Right atrium auricular region (tissue), 2 donors: ENCODE measurements around the gene PGBD1. TPM values are rescaled to one million over a fixed set of nuclear protein-coding genes. Genes with fewer than 3 reads are reported as not detected.
"Not testable (repeated sequence)": the region's sequence is repeated elsewhere in the genome, so short reads cannot be mapped to it uniquely, and the experiment has no call there.

Source experiments
- DNase-seq: peaks from one replicate; pipeline ENCODE4 v3.0.0-alpha.2; 2019; ENCODE audit warnings: low spot score
- H3K27ac ChIP-seq, 2 donors: fragments of 200-600 bp; sonication (generic); 1 replicate in 1 of 2; 2 replicates in 1 of 2; pipeline ENCODE4 v1.5.1; 2016 to 2019
- H3K27me3 ChIP-seq, 2 donors: fragments of 200-600 bp; sonication (generic); one replicate each; pipeline versions ENCODE4 v1.5.1 to v1.6.0; 2017 to 2019
- H3K36me3 ChIP-seq: fragments of 200-600 bp; sonication (generic); one replicate; pipeline ENCODE4 v1.5.1; 2016
- H3K4me1 ChIP-seq, 2 donors: fragments of 200-600 bp; sonication (generic); one replicate each; pipeline versions ENCODE4 v1.5.1 to v1.6.0; 2017 to 2019
- H3K4me3 ChIP-seq, 2 donors: fragments of 200-600 bp; sonication (generic); 1 replicate in 1 of 2; 2 replicates in 1 of 2; pipeline ENCODE4 v1.5.1; 2017 to 2019; ENCODE audit warnings: mild to moderate bottlenecking in 1 of 2, moderate library complexity in 1 of 2
- H3K9me3 ChIP-seq, 2 donors: fragments of 200-600 bp; sonication (generic); one replicate each; pipeline ENCODE4 v1.5.1; 2019
- CTCF ChIP-seq, 2 donors: fragments of 200-600 bp; sonication (generic); IDR thresholded peaks; one replicate each; pipeline ENCODE4 v1.5.1; 2019; ENCODE audit warnings: antibody characterized with exemption in 2 of 2
- total RNA-seq, 2 donors: library from RNA; depleted of rRNA; stranded (reverse); fragments of >200 nt; gene quantifications; one replicate each; pipeline ENCODE4 v1.1.0, GENCODE V29; 2016

The PGBD1 gene
- total RNA-seq, 2 donors from 2014 or later: 1.8 to 4.1 TPM

- DNase-seq: no peak
- H3K36me3 ChIP-seq: no peaks in the 10 kb centered on the region
- H3K27ac ChIP-seq: no peak overlapping the region
- TF ChIP-seq CTCF (IDR thresholded peaks at IDR 0.05): no peak
- no peaks in the 10 kb centered on the region for H3K4me1 ChIP-seq
- H3K4me3 ChIP-seq: no peak overlapping the region
- peaks cover 0 to 3% of the 10 kb centered on the region in 2 donors for H3K9me3 ChIP-seq
- no peaks in the 10 kb centered on the region for H3K27me3 ChIP-seq
Measured at GRCh38 chr6:28315628-28316027, 34.3 kb downstream of the PGBD1 start.

GRCh38 chr6:28317866-28318265 is 36.5 kb downstream of the PGBD1 start:
- H3K4me1 ChIP-seq, H3K36me3 ChIP-seq, DNase-seq, H3K4me3 ChIP-seq, H3K27ac ChIP-seq, H3K27me3 ChIP-seq, H3K9me3 ChIP-seq: not testable (repeated sequence)

DNA sequence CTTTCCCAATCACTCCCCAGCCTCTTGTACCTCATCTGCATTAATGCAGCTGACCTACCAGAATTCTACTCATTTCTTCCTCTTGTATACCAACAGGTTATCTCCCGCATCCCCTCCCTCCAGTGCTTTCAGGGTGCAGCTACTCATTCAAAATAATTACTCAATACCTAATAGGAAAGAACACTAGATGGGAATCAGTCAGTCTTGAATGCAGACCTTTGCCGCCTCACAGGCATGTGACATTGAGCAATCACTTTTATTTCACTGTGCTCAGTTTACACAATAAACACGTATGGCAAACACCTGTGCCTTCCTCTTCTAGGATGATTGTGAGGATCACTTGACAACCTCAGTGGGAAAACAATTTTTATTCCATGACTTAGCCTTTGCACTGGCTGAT is 41.3 kb downstream of the PGBD1 start:
- H3K27ac ChIP-seq: no peak overlapping the region
- H3K27me3 ChIP-seq: no peaks in the 10 kb centered on the region
- H3K4me1 ChIP-seq: no peaks in the 10 kb centered on the region
- H3K4me3 ChIP-seq: no peak overlapping the region
- peaks cover 35% of the 10 kb centered on the region for H3K36me3 ChIP-seq
- peaks cover 14 to 48% of the 10 kb centered on the region in 2 donors for H3K9me3 ChIP-seq
- no peak for DNase-seq
- no peak for TF ChIP-seq CTCF (IDR thresholded peaks at IDR 0.05)

DNA sequence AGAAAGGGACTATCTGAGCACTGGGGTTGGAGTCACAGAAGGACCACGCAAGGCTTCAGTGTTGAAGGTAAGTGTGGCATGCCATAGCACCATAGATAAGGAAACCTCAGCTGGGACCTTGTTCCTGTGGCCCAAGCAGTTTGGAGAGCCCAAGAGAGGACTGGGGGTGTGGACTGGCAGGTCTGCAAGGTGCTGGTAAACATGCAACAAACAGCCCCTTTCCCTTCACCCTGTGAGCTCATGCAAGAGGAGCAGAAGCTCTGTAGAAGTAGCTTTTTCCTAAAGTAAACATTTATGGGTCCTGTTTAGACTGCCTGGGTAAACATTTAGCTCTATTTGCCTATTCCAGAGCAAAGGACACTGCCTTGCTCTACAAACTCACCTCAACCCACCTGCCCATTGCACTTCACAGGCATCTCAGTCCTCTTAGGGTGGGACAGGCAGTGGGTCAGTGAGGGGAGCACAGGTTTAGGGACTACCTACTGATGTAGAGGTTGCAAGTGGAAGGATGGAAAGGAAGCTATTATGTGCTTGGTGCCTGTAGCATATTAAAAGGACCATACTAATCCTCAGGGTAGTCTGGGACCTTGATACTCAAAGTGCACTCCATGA is 42.5 kb downstream of the PGBD1 start:
- H3K36me3 ChIP-seq: peaks cover 37% of the 10 kb centered on the region
- peaks cover 14 to 56% of the 10 kb centered on the region in 2 donors for H3K9me3 ChIP-seq
- H3K4me3 ChIP-seq: no peak overlapping the region
- DNase-seq: no peak
- TF ChIP-seq CTCF (IDR thresholded peaks at IDR 0.05): no peak
- no peaks in the 10 kb centered on the region for H3K4me1 ChIP-seq
- no peak overlapping the region for H3K27ac ChIP-seq
- no peaks in the 10 kb centered on the region for H3K27me3 ChIP-seq

- TF ChIP-seq CTCF (IDR thresholded peaks at IDR 0.05): no peak
- DNase-seq: no peak
- no peak overlapping the region for H3K4me3 ChIP-seq
- H3K9me3 ChIP-seq: peaks cover 14 to 46% of the 10 kb centered on the region in 2 donors
- H3K27ac ChIP-seq: no peak overlapping the region
- no peaks in the 10 kb centered on the region for H3K4me1 ChIP-seq
- no peaks in the 10 kb centered on the region for H3K27me3 ChIP-seq
- H3K36me3 ChIP-seq: peaks cover 42% of the 10 kb centered on the region
Measured at GRCh38 chr6:28326371-28326948, 45.1 kb downstream of the PGBD1 start.

GRCh38 chr6:28330041-28330440 is 48.7 kb downstream of the PGBD1 start:
- DNase-seq: no peak
- H3K36me3 ChIP-seq: peaks cover 33% of the 10 kb centered on the region
- no peak overlapping the region for H3K27ac ChIP-seq
- no peaks in the 10 kb centered on the region for H3K27me3 ChIP-seq
- peaks cover 14 to 34% of the 10 kb centered on the region in 2 donors for H3K9me3 ChIP-seq
- H3K4me3 ChIP-seq: no peak overlapping the region
- peaks cover 0 to 3% of the 10 kb centered on the region in 2 donors for H3K4me1 ChIP-seq
- no peak for TF ChIP-seq CTCF (IDR thresholded peaks at IDR 0.05)
